Neural progenitor cell (in vitro differentiated cells): ENCODE measurements around the gene DNAI4. TPM values are rescaled to one million over a fixed set of nuclear protein-coding genes. Genes with fewer than 3 reads are reported as not detected.

ENCODE experiments used
- DNase-seq: peaks from one replicate; pipeline ENCODE4 v3.0.0-alpha.2; 2016; ENCODE audit warnings: low spot score
- H2AFZ ChIP-seq: fragments of 200-600 bp; sonication (generic); replicated peaks from 2 replicates; pipeline ENCODE4 v1.6.1; 2016; ENCODE audit warnings: antibody characterized with exemption
- H3F3A ChIP-seq: fragments of 200-600 bp; sonication (generic); 2 replicates; pipeline ENCODE4 v1.6.1; 2016; ENCODE audit warnings: antibody characterized with exemption, low read depth
- H3K27ac ChIP-seq: fragments of 200-600 bp; sonication (generic); 2 replicates; pipeline ENCODE4 v1.5.1; 2016; ENCODE audit warnings: mild to moderate bottlenecking
- H3K27me3 ChIP-seq: fragments of 200-600 bp; sonication (generic); 2 replicates; pipeline ENCODE4 v1.6.1; 2016; ENCODE audit warnings: mild to moderate bottlenecking, moderate library complexity
- H3K36me3 ChIP-seq: fragments of 200-600 bp; sonication (generic); 2 replicates; pipeline ENCODE4 v1.5.1; 2016
- H3K4me1 ChIP-seq: fragments of 200-600 bp; sonication (generic); 2 replicates; pipeline ENCODE4 v1.6.1; 2016; ENCODE audit warnings: mixed run types
- H3K4me2 ChIP-seq: fragments of 200-600 bp; sonication (generic); 2 replicates; pipeline ENCODE4 v1.6.1; 2016
- H3K4me3 ChIP-seq: fragments of 200-600 bp; sonication (generic); 2 replicates; pipeline ENCODE4 v1.5.1; 2016
- H3K79me2 ChIP-seq: fragments of 200-600 bp; sonication (generic); 2 replicates; pipeline ENCODE4 v1.6.1; 2016; ENCODE audit warnings: low read depth
- H3K9ac ChIP-seq: fragments of 200-600 bp; sonication (generic); 2 replicates; pipeline ENCODE4 v1.6.1; 2016
- H3K9me3 ChIP-seq: fragments of 200-600 bp; sonication (generic); 2 replicates; pipeline ENCODE4 v1.5.1; 2016; ENCODE audit warnings: low read depth
- H4K20me1 ChIP-seq: fragments of 200-600 bp; sonication (generic); 2 replicates; pipeline ENCODE4 v1.6.1; 2016; ENCODE audit warnings: low read depth
- H3K27ac Mint-ChIP-seq: 3 replicates; pipeline ENCODE4 v1.8.0; 2021; ENCODE audit warnings: mixed read lengths
- H3K27me3 Mint-ChIP-seq: 2 replicates; pipeline ENCODE4 v1.8.0; 2022; ENCODE audit warnings: low read depth, mild to moderate bottlenecking, inconsistent platforms, moderate library complexity, mixed read lengths; ENCODE audit not compliant: insufficient read depth
- H3K36me3 Mint-ChIP-seq: 3 replicates; pipeline ENCODE4 v1.8.0; 2021; ENCODE audit warnings: mixed read lengths
- H3K4me1 Mint-ChIP-seq: 3 replicates; pipeline ENCODE4 v1.8.0; 2021; ENCODE audit warnings: mixed read lengths
- H3K4me3 Mint-ChIP-seq: 3 replicates; pipeline ENCODE4 v1.8.0; 2021; ENCODE audit warnings: mild to moderate bottlenecking, moderate library complexity, mixed read lengths
- H3K9me3 Mint-ChIP-seq: 3 replicates; pipeline ENCODE4 v1.8.0; 2020; ENCODE audit warnings: mixed read lengths
- EZH2 ChIP-seq: fragments of 200-600 bp; sonication (generic); IDR thresholded peaks from 2 replicates; pipeline ENCODE4 v1.6.1; 2017; ENCODE audit warnings: antibody characterized with exemption, mild to moderate bottlenecking, moderate library complexity
- EZH2phosphoT487 ChIP-seq: fragments of 200-600 bp; sonication (generic); IDR thresholded peaks from 2 replicates; pipeline ENCODE4 v1.6.1; 2017; ENCODE audit warnings: antibody characterized with exemption
- total RNA-seq: library from RNA; depleted of rRNA; stranded (reverse); fragments of >200 nt; gene quantifications from 2 replicates; pipeline ENCODE4 v1.2.3, GENCODE V29; 2015; ENCODE audit warnings: low replicate concordance
- TF ChIP-seq, protein P1 (sequence below): fragments of 200-600 bp; sonication (generic); IDR thresholded peaks from 2 replicates; pipeline ENCODE4 v1.5.1; 2017; ENCODE audit warnings: antibody characterized with exemption, mild to moderate bottlenecking

Gene DNAI4
- total RNA-seq, 1 donor from 2014 or later: 3.2 TPM

DNA sequence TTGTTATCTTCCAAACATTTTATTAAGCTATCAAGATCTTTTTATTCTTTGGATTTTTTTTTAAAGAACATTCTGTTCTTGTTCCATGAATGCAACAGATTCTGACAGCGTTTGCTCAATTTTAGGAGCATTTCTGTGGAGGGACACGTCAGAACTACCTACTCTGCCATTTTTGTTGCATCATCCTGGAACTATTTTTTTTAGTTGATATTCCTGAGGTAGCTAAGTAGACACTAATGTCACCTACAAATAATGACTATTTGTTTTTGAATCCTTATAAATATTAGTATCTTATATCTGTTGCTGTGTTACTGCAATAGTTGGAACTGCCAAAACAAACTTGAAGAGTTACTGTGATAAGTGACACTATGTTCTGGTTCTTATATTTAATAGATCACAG is 57.2 kb downstream of the DNAI4 start:
- H3K27me3 Mint-ChIP-seq: no peaks in the 10 kb centered on the region
- no peaks in the 10 kb centered on the region for H3K4me1 Mint-ChIP-seq
- H4K20me1 ChIP-seq: no peaks in the 10 kb centered on the region
- H3K9ac ChIP-seq: no peak overlapping the region
- no peak overlapping the region for H3K27ac Mint-ChIP-seq
- TF ChIP-seq EZH2phosphoT487 (no peak), EZH2 (no peak)
- TF ChIP-seq, protein P1, sequence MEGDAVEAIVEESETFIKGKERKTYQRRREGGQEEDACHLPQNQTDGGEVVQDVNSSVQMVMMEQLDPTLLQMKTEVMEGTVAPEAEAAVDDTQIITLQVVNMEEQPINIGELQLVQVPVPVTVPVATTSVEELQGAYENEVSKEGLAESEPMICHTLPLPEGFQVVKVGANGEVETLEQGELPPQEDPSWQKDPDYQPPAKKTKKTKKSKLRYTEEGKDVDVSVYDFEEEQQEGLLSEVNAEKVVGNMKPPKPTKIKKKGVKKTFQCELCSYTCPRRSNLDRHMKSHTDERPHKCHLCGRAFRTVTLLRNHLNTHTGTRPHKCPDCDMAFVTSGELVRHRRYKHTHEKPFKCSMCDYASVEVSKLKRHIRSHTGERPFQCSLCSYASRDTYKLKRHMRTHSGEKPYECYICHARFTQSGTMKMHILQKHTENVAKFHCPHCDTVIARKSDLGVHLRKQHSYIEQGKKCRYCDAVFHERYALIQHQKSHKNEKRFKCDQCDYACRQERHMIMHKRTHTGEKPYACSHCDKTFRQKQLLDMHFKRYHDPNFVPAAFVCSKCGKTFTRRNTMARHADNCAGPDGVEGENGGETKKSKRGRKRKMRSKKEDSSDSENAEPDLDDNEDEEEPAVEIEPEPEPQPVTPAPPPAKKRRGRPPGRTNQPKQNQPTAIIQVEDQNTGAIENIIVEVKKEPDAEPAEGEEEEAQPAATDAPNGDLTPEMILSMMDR: no peak
- no peaks in the 10 kb centered on the region for H3K4me1 ChIP-seq
- H3K4me3 ChIP-seq: no peak overlapping the region
- no peak overlapping the region for H3K27ac ChIP-seq
- no peaks in the 10 kb centered on the region for H3K9me3 ChIP-seq
- no peak overlapping the region for H2AFZ ChIP-seq
- H3K36me3 ChIP-seq: no peaks in the 10 kb centered on the region
- no peak for DNase-seq
- H3F3A ChIP-seq: no peaks in the 10 kb centered on the region
- H3K9me3 Mint-ChIP-seq: no peaks in the 10 kb centered on the region
- no peak overlapping the region for H3K4me3 Mint-ChIP-seq
- H3K4me2 ChIP-seq: no peak overlapping the region
- H3K79me2 ChIP-seq: no peaks in the 10 kb centered on the region
- no peaks in the 10 kb centered on the region for H3K27me3 ChIP-seq
- no peaks in the 10 kb centered on the region for H3K36me3 Mint-ChIP-seq

DNA sequence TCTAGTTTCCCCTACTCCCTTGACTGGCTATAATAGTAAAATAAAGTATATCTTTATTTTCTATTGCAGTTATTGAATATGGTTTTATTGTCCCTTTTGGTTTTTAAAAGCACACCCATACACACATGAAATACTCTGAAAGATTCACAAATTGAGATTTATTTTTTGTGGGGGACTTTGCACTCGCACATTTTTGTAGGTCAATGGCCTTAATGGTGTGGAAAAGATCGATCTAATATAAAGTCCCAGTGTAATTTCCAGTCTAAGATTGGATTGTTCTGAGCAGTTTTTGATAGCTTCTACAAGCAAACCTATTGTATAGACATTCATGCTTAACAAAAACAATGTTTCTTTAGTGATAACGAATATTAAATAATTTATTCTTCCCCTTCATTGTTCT is 64.1 kb downstream of the DNAI4 start:
- no peaks in the 10 kb centered on the region for H3F3A ChIP-seq
- Mint-ChIP-seq H3K27me3 (no peaks in the 10 kb centered on the region), H3K27ac (no peak overlapping the region), H3K4me1 (no peaks in the 10 kb centered on the region), H3K36me3 (no peaks in the 10 kb centered on the region), H3K4me3 (no peak overlapping the region), H3K9me3 (no peaks in the 10 kb centered on the region)
- no peaks in the 10 kb centered on the region for H3K9me3 ChIP-seq
- TF ChIP-seq EZH2 (no peak), EZH2phosphoT487 (no peak)
- TF ChIP-seq, protein P1: no peak
- no peak for DNase-seq
- no peak overlapping the region for H3K4me3 ChIP-seq
- no peak overlapping the region for H3K4me2 ChIP-seq
- no peak overlapping the region for H3K9ac ChIP-seq
- no peaks in the 10 kb centered on the region for H3K4me1 ChIP-seq
- H4K20me1 ChIP-seq: no peaks in the 10 kb centered on the region
- H3K27me3 ChIP-seq: no peaks in the 10 kb centered on the region
- no peak overlapping the region for H3K27ac ChIP-seq
- H3K36me3 ChIP-seq: no peaks in the 10 kb centered on the region
- H3K79me2 ChIP-seq: no peaks in the 10 kb centered on the region
- H2AFZ ChIP-seq: no peak overlapping the region

DNA sequence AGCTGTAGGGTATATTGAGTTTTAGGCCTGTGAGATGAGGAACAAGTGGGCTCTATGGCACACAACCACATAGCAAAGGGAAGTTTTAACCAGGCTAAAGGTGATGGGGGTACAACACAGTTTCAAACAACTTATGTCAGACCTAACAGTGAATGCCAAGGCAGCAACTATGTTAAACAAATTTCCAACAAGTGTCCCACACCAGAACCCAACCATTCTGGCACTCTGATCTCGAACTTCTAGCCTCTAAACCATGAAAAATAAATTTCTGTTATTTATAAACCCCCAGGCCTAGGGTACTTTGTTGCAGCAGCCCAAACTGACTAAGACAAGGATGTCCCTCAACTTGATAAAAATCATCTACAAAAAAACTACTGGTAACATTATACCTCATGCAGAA is 71.3 kb downstream of the DNAI4 start:
- Histone ChIP-seq H3K4me3 (no peak overlapping the region), H3K79me2 (no peaks in the 10 kb centered on the region), H4K20me1 (no peaks in the 10 kb centered on the region), H3F3A (peaks cover 6% of the 10 kb centered on the region), H2AFZ (no peak overlapping the region), H3K36me3 (no peaks in the 10 kb centered on the region), H3K4me1 (peaks cover 7% of the 10 kb centered on the region), H3K27ac (no peak overlapping the region), H3K9me3 (no peaks in the 10 kb centered on the region), H3K4me2 (no peak overlapping the region), H3K9ac (no peak overlapping the region), H3K27me3 (no peaks in the 10 kb centered on the region)
- no peaks in the 10 kb centered on the region for H3K36me3 Mint-ChIP-seq
- no peak overlapping the region for H3K4me3 Mint-ChIP-seq
- peaks cover 3% of the 10 kb centered on the region for H3K9me3 Mint-ChIP-seq
- TF ChIP-seq EZH2phosphoT487 (no peak), EZH2 (no peak)
- TF ChIP-seq, protein P1: no peak
- no peaks in the 10 kb centered on the region for H3K27me3 Mint-ChIP-seq
- no peak for DNase-seq
- peaks cover under 1% of the 10 kb centered on the region for H3K4me1 Mint-ChIP-seq
- no peak overlapping the region for H3K27ac Mint-ChIP-seq

DNA sequence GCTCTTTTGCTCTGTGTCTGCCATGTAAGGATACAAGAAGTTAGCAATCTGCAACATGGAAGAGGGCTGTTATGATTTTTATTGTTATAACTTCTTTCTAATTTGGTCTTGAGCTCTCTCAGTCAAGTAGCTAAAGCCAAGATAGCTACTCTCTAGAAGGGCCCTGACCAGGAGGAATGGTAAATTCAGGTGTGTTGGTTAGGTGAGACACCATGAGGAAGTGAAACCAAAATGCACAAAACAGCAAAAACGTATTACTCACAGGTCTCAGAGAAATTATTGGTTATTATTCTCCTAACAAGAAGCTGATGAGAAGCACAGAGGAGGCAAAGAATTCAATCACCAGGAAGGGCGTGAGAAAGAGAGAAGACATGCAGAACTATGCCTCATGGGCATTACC is 71.8 kb downstream of the DNAI4 start:
- Histone ChIP-seq H3F3A (peaks cover 11% of the 10 kb centered on the region), H3K4me3 (no peak overlapping the region), H3K27ac (no peak overlapping the region), H3K9ac (no peak overlapping the region), H3K36me3 (no peaks in the 10 kb centered on the region), H3K27me3 (no peaks in the 10 kb centered on the region), H3K4me1 (peaks cover 12% of the 10 kb centered on the region), H2AFZ (no peak overlapping the region), H4K20me1 (no peaks in the 10 kb centered on the region), H3K79me2 (no peaks in the 10 kb centered on the region), H3K4me2 (no peak overlapping the region), H3K9me3 (no peaks in the 10 kb centered on the region)
- TF ChIP-seq EZH2phosphoT487 (no peak), EZH2 (no peak)
- TF ChIP-seq, protein P1: no peak
- Mint-ChIP-seq H3K36me3 (no peaks in the 10 kb centered on the region), H3K27me3 (no peaks in the 10 kb centered on the region), H3K4me3 (no peak overlapping the region), H3K27ac (no peak overlapping the region), H3K4me1 (peaks cover 5% of the 10 kb centered on the region), H3K9me3 (peaks cover 3% of the 10 kb centered on the region)
- DNase-seq: no peak
